WTC11 (cell line): ENCODE results near the gene MED27. TPM values are rescaled to one million over a fixed set of nuclear protein-coding genes. Genes with fewer than 3 reads are reported as not detected.
"Not testable (repeated sequence)": the region's sequence is repeated elsewhere in the genome, so short reads cannot be mapped to it uniquely, and the experiment has no call there.

Source experiments
- ATAC-seq: fragments of 200-7000 bp; cut with Tn5 transposase; 2 replicates; pipeline ENCODE4 v1.10.0; 2021; ENCODE audit warnings: mild to moderate bottlenecking, moderate library complexity
- CTCF ChIA-PET: fragments of 300-600 bp; sonication (Branson Sonifier 250); formaldehyde crosslinking; loops from one replicate; lab custom pipeline; 2021; ENCODE audit warnings: antibody characterized with exemption; lab: Charles Lee
- POLR2A ChIA-PET: fragments of 350-600 bp; sonication (Branson Sonifier 250); formaldehyde crosslinking; loops from one replicate; lab custom pipeline; 2021; ENCODE audit warnings: antibody characterized with exemption; lab: Charles Lee
- DNase-seq: peaks from one replicate; pipeline ENCODE4 v3.0.0; 2021; ENCODE audit warnings: low spot score
- H3K27ac Mint-ChIP-seq: 2 replicates; pipeline ENCODE4 v1.8.0; 2021; ENCODE audit warnings: mixed read lengths
- H3K27me3 Mint-ChIP-seq: 2 replicates; pipeline ENCODE4 v1.8.0; 2021; ENCODE audit warnings: low read depth, mild to moderate bottlenecking, moderate library complexity, mixed read lengths
- H3K36me3 Mint-ChIP-seq: 2 replicates; pipeline ENCODE4 v1.8.0; 2021; ENCODE audit warnings: mixed read lengths
- H3K4me1 Mint-ChIP-seq: 2 replicates; pipeline ENCODE4 v1.8.0; 2022; ENCODE audit warnings: mixed read lengths
- H3K4me3 Mint-ChIP-seq: 2 replicates; pipeline ENCODE4 v1.8.0; 2021; ENCODE audit warnings: mild to moderate bottlenecking, moderate library complexity, mixed read lengths
- H3K9me3 Mint-ChIP-seq: 2 replicates; pipeline ENCODE4 v1.8.0; 2021; ENCODE audit warnings: mixed read lengths
- ATF6 ChIP-seq: sonication (generic); formaldehyde crosslinking; IDR thresholded peaks from 2 replicates; pipeline ENCODE4 v1.8.1; 2023; ENCODE audit warnings: mild to moderate bottlenecking, missing genetic modification reagents
- ERG ChIP-seq: fragments of 250-450 bp; sonication (Bioruptor Pico); IDR thresholded peaks from 2 replicates; pipeline ENCODE4 v1.8.0; 2021; ENCODE audit warnings: mild to moderate bottlenecking
- ESRRA ChIP-seq: sonication (generic); formaldehyde crosslinking; IDR thresholded peaks from 2 replicates; pipeline ENCODE4 v1.8.1; 2022; ENCODE audit warnings: mild to moderate bottlenecking, missing genetic modification reagents, borderline replicate concordance
- FOXJ3 ChIP-seq: sonication (generic); formaldehyde crosslinking; IDR thresholded peaks from 2 replicates; pipeline ENCODE4 v1.9.0; 2021; ENCODE audit warnings: missing genetic modification reagents, mild to moderate bottlenecking, borderline replicate concordance
- IRF2 ChIP-seq: sonication (generic); formaldehyde crosslinking; IDR thresholded peaks from 2 replicates; pipeline ENCODE4 v1.8.0; 2022; ENCODE audit warnings: low read depth, missing genetic modification reagents, borderline replicate concordance
- JAZF1 ChIP-seq: fragments of 250-450 bp; sonication (Bioruptor Pico); IDR thresholded peaks from 2 replicates; pipeline ENCODE4 v1.9.0; 2021; ENCODE audit warnings: moderate library complexity, mild to moderate bottlenecking, inconsistent platforms
- NFATC4 ChIP-seq: fragments of 250-450 bp; sonication (Bioruptor Pico); IDR thresholded peaks from 2 replicates; pipeline ENCODE4 v1.9.0; 2021; ENCODE audit warnings: mild to moderate bottlenecking
- NFE2L1 ChIP-seq: sonication (generic); formaldehyde crosslinking; IDR thresholded peaks from 2 replicates; pipeline ENCODE4 v1.8.1; 2023; ENCODE audit warnings: missing genetic modification reagents
- NR1H2 ChIP-seq: sonication (generic); formaldehyde crosslinking; IDR thresholded peaks from 2 replicates; pipeline ENCODE4 v1.9.0; 2021; ENCODE audit warnings: mild to moderate bottlenecking, moderate library complexity, missing genetic modification reagents
- NR2C2 ChIP-seq: sonication (generic); formaldehyde crosslinking; IDR thresholded peaks from 2 replicates; pipeline ENCODE4 v1.8.0; 2022; ENCODE audit warnings: mild to moderate bottlenecking, missing genetic modification reagents
- OVOL2 ChIP-seq: fragments of 250-450 bp; sonication (Bioruptor Pico); IDR thresholded peaks from 2 replicates; pipeline ENCODE4 v1.9.0; 2021; ENCODE audit warnings: mild to moderate bottlenecking, borderline replicate concordance
- PRRX2 ChIP-seq: fragments of 250-450 bp; sonication (Bioruptor Pico); IDR thresholded peaks from 2 replicates; pipeline ENCODE4 v1.8.0; 2021; ENCODE audit warnings: mild to moderate bottlenecking
- RORB ChIP-seq: fragments of 250-450 bp; sonication (Bioruptor Pico); IDR thresholded peaks from 2 replicates; pipeline ENCODE4 v1.9.0; 2021; ENCODE audit warnings: mild to moderate bottlenecking
- STAT6 ChIP-seq: sonication (generic); formaldehyde crosslinking; conservative IDR thresholded peaks from 2 replicates; pipeline ENCODE4 v1.8.1; 2023; ENCODE audit warnings: mild to moderate bottlenecking, low read depth, missing genetic modification reagents, moderate library complexity
- TEAD4 ChIP-seq: sonication (generic); formaldehyde crosslinking; IDR thresholded peaks from 2 replicates; pipeline ENCODE4 v1.8.0; 2022; ENCODE audit warnings: mild to moderate bottlenecking, missing genetic modification reagents
- TP53 ChIP-seq: sonication (generic); formaldehyde crosslinking; IDR thresholded peaks from 2 replicates; pipeline ENCODE4 v1.8.1; 2023; ENCODE audit warnings: mild to moderate bottlenecking, missing genetic modification reagents
- ZMAT4 ChIP-seq: fragments of 250-450 bp; sonication (Bioruptor Pico); IDR thresholded peaks from 2 replicates; pipeline ENCODE4 v1.9.0; 2021; ENCODE audit warnings: mild to moderate bottlenecking
- ZNF232 ChIP-seq: sonication (generic); formaldehyde crosslinking; IDR thresholded peaks from 2 replicates; pipeline ENCODE4 v1.8.0; 2022; ENCODE audit warnings: mild to moderate bottlenecking, missing genetic modification reagents
- ZNF317 ChIP-seq: sonication (generic); formaldehyde crosslinking; IDR thresholded peaks from 2 replicates; pipeline ENCODE4 v1.8.1; 2023; ENCODE audit warnings: low read depth, mild to moderate bottlenecking, moderate library complexity, missing genetic modification reagents, borderline replicate concordance
- ZNF416 ChIP-seq: fragments of 250-450 bp; sonication (Bioruptor Pico); IDR thresholded peaks from 2 replicates; pipeline ENCODE4 v1.9.0; 2021; ENCODE audit warnings: mild to moderate bottlenecking, inconsistent platforms
- total RNA-seq: library from RNA; stranded (reverse); gene quantifications from 3 replicates; pipeline ENCODE4 v1.2.3, GENCODE V29; 2021

MED27 gene
- total RNA-seq, 1 experiment from 2014 or later = 27.9 TPM

GRCh38 chr9:132011309-132011708 is 68.4 kb downstream of the MED27 start:
- Mint-ChIP-seq H3K9me3 (no peaks in the 10 kb centered on the region), H3K36me3 (peaks cover 3% of the 10 kb centered on the region; the same call in 1 of the 2 replicates), H3K27me3 (no peaks in the 10 kb centered on the region), H3K4me3 (no peak overlapping the region), H3K27ac (no peak overlapping the region), H3K4me1 (peaks cover 40% of the 10 kb centered on the region)
- ChIA-PET POLR2A (interaction anchor here (1.4 kb wide), 1 partner anchor 230 kb away, joined by 3 read pairs; no protein-coding TSS in a partner anchor), CTCF (interaction anchor here (0.7 kb wide), 1 partner anchor 156 kb away, joined by 3 read pairs; no protein-coding TSS in a partner anchor)
- no peak for DNase-seq
- ATAC-seq = no peak
- TF ChIP-seq TP53 (no peak), ATF6 (CRISPR knock-in tag) (no peak), ZNF232 (CRISPR knock-in tag) (no peak), RORB (CRISPR knock-in tag) (no peak), NR1H2 (CRISPR knock-in tag) (no peak), NR2C2 (CRISPR knock-in tag) (no peak), STAT6 (CRISPR knock-in tag) (no peak), OVOL2 (no peak), JAZF1 (CRISPR knock-in tag) (no peak), PRRX2 (CRISPR knock-in tag) (no peak), ZNF416 (no peak), ZMAT4 (CRISPR knock-in tag) (no peak), FOXJ3 (CRISPR knock-in tag) (no peak), ERG (CRISPR knock-in tag) (no peak), IRF2 (no peak), ZNF317 (no peak), NFE2L1 (no peak), NFATC4 (CRISPR knock-in tag) (no peak), TEAD4 (CRISPR knock-in tag) (no peak), ESRRA (CRISPR knock-in tag) (no peak)

GRCh38 chr9:132010201-132010600 is 69.5 kb downstream of the MED27 start:
- H3K36me3 Mint-ChIP-seq, H3K27me3 Mint-ChIP-seq, CTCF ChIA-PET, ATAC-seq, H3K27ac Mint-ChIP-seq, DNase-seq, H3K4me3 Mint-ChIP-seq, POLR2A ChIA-PET, H3K9me3 Mint-ChIP-seq: not testable (repeated sequence)
- peaks cover 47% of the 10 kb centered on the region for H3K4me1 Mint-ChIP-seq
